ENCODE measurements around the gene PTPRT. TPM values are rescaled to one million over a fixed set of nuclear protein-coding genes. Genes with fewer than 3 reads are reported as not detected.

The PTPRT gene
- total RNA-seq, 4 donors from 2014 or later = 0.57 to 2.0 (median 0.83) TPM

DNA sequence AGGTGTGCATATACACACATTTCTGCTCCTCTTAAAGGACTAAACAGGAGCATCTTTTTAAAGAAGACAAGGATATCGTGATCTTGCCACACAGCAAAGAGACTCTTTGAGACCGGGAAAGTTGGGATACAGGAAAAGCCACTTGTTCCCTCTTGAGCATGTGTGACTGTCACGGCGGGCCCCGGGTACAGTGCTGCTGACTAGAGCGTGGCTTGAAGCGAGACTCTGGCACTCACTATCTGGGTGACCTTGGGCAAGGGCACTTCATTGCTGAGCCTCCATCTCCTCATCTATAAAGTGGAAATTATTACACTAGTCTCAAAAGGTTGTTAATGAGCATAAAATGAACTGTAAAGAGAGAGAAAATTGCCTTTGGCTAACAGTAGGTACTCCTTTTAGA is 713.9 kb downstream of the PTPRT start:
- TF ChIP-seq, protein P1, sequence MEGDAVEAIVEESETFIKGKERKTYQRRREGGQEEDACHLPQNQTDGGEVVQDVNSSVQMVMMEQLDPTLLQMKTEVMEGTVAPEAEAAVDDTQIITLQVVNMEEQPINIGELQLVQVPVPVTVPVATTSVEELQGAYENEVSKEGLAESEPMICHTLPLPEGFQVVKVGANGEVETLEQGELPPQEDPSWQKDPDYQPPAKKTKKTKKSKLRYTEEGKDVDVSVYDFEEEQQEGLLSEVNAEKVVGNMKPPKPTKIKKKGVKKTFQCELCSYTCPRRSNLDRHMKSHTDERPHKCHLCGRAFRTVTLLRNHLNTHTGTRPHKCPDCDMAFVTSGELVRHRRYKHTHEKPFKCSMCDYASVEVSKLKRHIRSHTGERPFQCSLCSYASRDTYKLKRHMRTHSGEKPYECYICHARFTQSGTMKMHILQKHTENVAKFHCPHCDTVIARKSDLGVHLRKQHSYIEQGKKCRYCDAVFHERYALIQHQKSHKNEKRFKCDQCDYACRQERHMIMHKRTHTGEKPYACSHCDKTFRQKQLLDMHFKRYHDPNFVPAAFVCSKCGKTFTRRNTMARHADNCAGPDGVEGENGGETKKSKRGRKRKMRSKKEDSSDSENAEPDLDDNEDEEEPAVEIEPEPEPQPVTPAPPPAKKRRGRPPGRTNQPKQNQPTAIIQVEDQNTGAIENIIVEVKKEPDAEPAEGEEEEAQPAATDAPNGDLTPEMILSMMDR (IDR thresholded peaks at IDR 0.05; ENCODE audit: low read depth) = no peak

- TF ChIP-seq, protein P1 (IDR thresholded peaks at IDR 0.05; ENCODE audit: low read depth) = no peak
Observed at GRCh38 chr20:42474646-42475045, 715.1 kb downstream of the PTPRT start.

GRCh38 chr20:42472198-42472597 is 717.5 kb downstream of the PTPRT start:
- TF ChIP-seq, protein P1 (IDR thresholded peaks at IDR 0.05; ENCODE audit: low read depth) = no peak

GRCh38 chr20:42461965-42462593 is 727.6 kb downstream of the PTPRT start:
- TF ChIP-seq, protein P1 (IDR thresholded peaks at IDR 0.05; ENCODE audit: low read depth) = no peak

GRCh38 chr20:42461291-42461690 is 728.4 kb downstream of the PTPRT start:
- TF ChIP-seq, protein P1 (IDR thresholded peaks at IDR 0.05; ENCODE audit: low read depth) = no peak

GRCh38 chr20:42447270-42447669 is 742.4 kb downstream of the PTPRT start:
- TF ChIP-seq, protein P1 (IDR thresholded peaks at IDR 0.05; ENCODE audit: low read depth) = no peak

- TF ChIP-seq, protein P1 (IDR thresholded peaks at IDR 0.05; ENCODE audit: low read depth) = no peak
Observed at GRCh38 chr20:42444799-42445198, 744.9 kb downstream of the PTPRT start.
